Measurements from ENCODE around the gene ABHD12. TPM values are rescaled to one million over a fixed set of nuclear protein-coding genes. Genes with fewer than 3 reads are reported as not detected.

Gene ABHD12
- total RNA-seq, 1 experiment from 2014 or later = 40.6 TPM

- Histone ChIP-seq H3K9me3 (ENCODE audit: low read depth, low read length, poor library complexity, severe bottlenecking) (no peaks in the 10 kb centered on the region), H3K4me3 (ENCODE audit: low read depth, low read length, poor library complexity, severe bottlenecking) (no peak overlapping the region), H3K4me1 (ENCODE audit: insufficient read depth, low read length, poor library complexity, severe bottlenecking) (no peaks in the 10 kb centered on the region), H3K27ac (ENCODE audit: low read depth, low read length, poor library complexity, severe bottlenecking) (no peak overlapping the region), H3K36me3 (ENCODE audit: insufficient read depth, low read length, poor library complexity, severe bottlenecking) (peaks cover 5% of the 10 kb centered on the region), H3K27me3 (replicated peaks; ENCODE audit: insufficient read depth, low read depth, low read length, poor library complexity) (no peaks in the 10 kb centered on the region)
- ChIA-PET CTCF (no interaction called here), POLR2A (ENCODE audit: low non-redundant PET) (interaction anchor here (0.6 kb wide), 1 partner anchor 790 kb away, joined by 3 read pairs; no protein-coding TSS in a partner anchor)
- no peak for TF ChIP-seq CTCF (conservative IDR thresholded peaks at IDR 0.05; ENCODE audit: low read depth, low read length)
- no peak for TF ChIP-seq EZH2 (IDR thresholded peaks at IDR 0.05; ENCODE audit: borderline replicate concordance, low read depth, low read length, poor library complexity, severe bottlenecking)
- intact Hi-C loops (cut with micrococcal nuclease; ENCODE audit: unreplicated experiment) = no loop called here
- DNase-seq (ENCODE audit: low spot score) = no peak
- BruUV-seq (replicated peaks) = no TSS peak
Measured at GRCh38 chr20:25257756-25258475, 132.7 kb downstream of the ABHD12 start.

- BruUV-seq (replicated peaks) = no TSS peak
- DNase-seq (ENCODE audit: low spot score) = no peak
- Histone ChIP-seq H3K4me1 (ENCODE audit: insufficient read depth, low read length, poor library complexity, severe bottlenecking) (no peaks in the 10 kb centered on the region), H3K27ac (ENCODE audit: low read depth, low read length, poor library complexity, severe bottlenecking) (no peak overlapping the region), H3K9me3 (ENCODE audit: low read depth, low read length, poor library complexity, severe bottlenecking) (no peaks in the 10 kb centered on the region), H3K27me3 (replicated peaks; ENCODE audit: insufficient read depth, low read depth, low read length, poor library complexity) (no peaks in the 10 kb centered on the region), H3K36me3 (ENCODE audit: insufficient read depth, low read length, poor library complexity, severe bottlenecking) (peaks cover 5% of the 10 kb centered on the region), H3K4me3 (ENCODE audit: low read depth, low read length, poor library complexity, severe bottlenecking) (no peak overlapping the region)
- ChIA-PET POLR2A (ENCODE audit: low non-redundant PET) (no interaction called here), CTCF (no interaction called here)
- intact Hi-C loops (cut with micrococcal nuclease; ENCODE audit: unreplicated experiment) = no loop called here
- TF ChIP-seq CTCF (conservative IDR thresholded peaks at IDR 0.05; ENCODE audit: low read depth, low read length) (no peak), EZH2 (IDR thresholded peaks at IDR 0.05; ENCODE audit: borderline replicate concordance, low read depth, low read length, poor library complexity, severe bottlenecking) (no peak)
Measured at GRCh38 chr20:25257130-25257529, 133.5 kb downstream of the ABHD12 start.

GRCh38 chr20:25256226-25256859, 134.3 kb downstream of the ABHD12 start:
- no peak for DNase-seq (ENCODE audit: low spot score)
- H3K4me1 ChIP-seq (ENCODE audit: insufficient read depth, low read length, poor library complexity, severe bottlenecking) = no peaks in the 10 kb centered on the region
- H3K9me3 ChIP-seq (ENCODE audit: low read depth, low read length, poor library complexity, severe bottlenecking) = no peaks in the 10 kb centered on the region
- ChIA-PET POLR2A (ENCODE audit: low non-redundant PET) (no interaction called here), CTCF (no interaction called here)
- no peak overlapping the region for H3K4me3 ChIP-seq (ENCODE audit: low read depth, low read length, poor library complexity, severe bottlenecking)
- no peak for TF ChIP-seq EZH2 (IDR thresholded peaks at IDR 0.05; ENCODE audit: borderline replicate concordance, low read depth, low read length, poor library complexity, severe bottlenecking)
- no peak for TF ChIP-seq CTCF (conservative IDR thresholded peaks at IDR 0.05; ENCODE audit: low read depth, low read length)
- H3K27me3 ChIP-seq (replicated peaks; ENCODE audit: insufficient read depth, low read depth, low read length, poor library complexity) = no peaks in the 10 kb centered on the region
- intact Hi-C loops (cut with micrococcal nuclease; ENCODE audit: unreplicated experiment) = no loop called here
- BruUV-seq (replicated peaks) = no TSS peak
- peaks cover 5% of the 10 kb centered on the region for H3K36me3 ChIP-seq (ENCODE audit: insufficient read depth, low read length, poor library complexity, severe bottlenecking)
- no peak overlapping the region for H3K27ac ChIP-seq (ENCODE audit: low read depth, low read length, poor library complexity, severe bottlenecking)

All from A673 (cell line).